Activated CD4-positive, alpha-beta T cell treated with anti-CD3 and anti-CD28 coated beads for 36 hours (primary cell): Measurements from ENCODE around the gene CDK11B. TPM values are rescaled to one million over a fixed set of nuclear protein-coding genes. Genes with fewer than 3 reads are reported as not detected.
"Not testable (repeated sequence)": the region's sequence is repeated elsewhere in the genome, so short reads cannot be mapped to it uniquely, and the experiment has no call there.

Experiments
- ATAC-seq: fragments of 200-7000 bp; cut with Tn5 transposase; one replicate; pipeline ENCODE4 v1.10.0; 2021; ENCODE audit warnings: mild to moderate bottlenecking, moderate library complexity
- CTCF ChIA-PET: fragments of 350-600 bp; sonication (Branson Sonifier 250); formaldehyde crosslinking; loops from one replicate; lab custom pipeline; 2021; ENCODE audit warnings: antibody characterized with exemption; lab: Charles Lee
- POLR2A ChIA-PET: fragments of 350-600 bp; sonication (Branson Sonifier 250); formaldehyde crosslinking; loops from one replicate; lab custom pipeline; 2021; ENCODE audit warnings: antibody characterized with exemption, inconsistent platforms; lab: Charles Lee
- DNase-seq: peaks from one replicate; pipeline ENCODE4 v3.0.0-alpha.2; 2020
- H3K27ac Mint-ChIP-seq: one replicate; pipeline ENCODE4 v1.8.0; 2021; ENCODE audit warnings: mixed read lengths
- H3K27me3 Mint-ChIP-seq: one replicate; pipeline ENCODE4 v1.8.0; 2021; ENCODE audit warnings: mixed read lengths
- H3K36me3 Mint-ChIP-seq: one replicate; pipeline ENCODE4 v1.8.0; 2021; ENCODE audit warnings: low read depth, mixed read lengths
- H3K4me1 Mint-ChIP-seq: one replicate; pipeline ENCODE4 v1.8.0; 2021; ENCODE audit warnings: mixed read lengths
- H3K4me3 Mint-ChIP-seq: one replicate; pipeline ENCODE4 v1.8.0; 2021; ENCODE audit warnings: mild to moderate bottlenecking, moderate library complexity, mixed read lengths
- H3K9me3 Mint-ChIP-seq: one replicate; pipeline ENCODE4 v1.8.0; 2021; ENCODE audit warnings: low read depth, mixed read lengths
- intact Hi-C, 2 experiments: fragments of 100-400 bp; cut with DNase I in 1 of 2; cut with micrococcal nuclease in 1 of 2; formaldehyde crosslinking; loops; one replicate each; pipeline versions ENCODE4 v1.14.2 to v1.15.1; 2022 to 2024; cut with DNase I, micrococcal nuclease
- total RNA-seq, 2 experiments: library from RNA; stranded (reverse); gene quantifications; one replicate each; pipeline ENCODE4 v1.2.3, GENCODE V29; 2021

Gene CDK11B
- total RNA-seq, 2 experiments from 2014 or later, result 36.3 to 38.8 TPM

GRCh38 chr1:1669468-1670440 lies 10.9 kb upstream of the CDK11B start:
- ChIA-PET CTCF (interaction anchor here (0.6 kb wide), 1 partner anchor 8 kb away, joined by 3 read pairs; no protein-coding TSS in a partner anchor), POLR2A (interaction anchor here (0.6 kb wide), 1 partner anchor 7 kb away, joined by 6 read pairs; no protein-coding TSS in a partner anchor)
- intact Hi-C loops, result no loop called here
- ATAC-seq, result no peak
- no peaks in the 10 kb centered on the region for H3K9me3 Mint-ChIP-seq
- no peak overlapping the region for H3K27ac Mint-ChIP-seq
- peaks cover 12% of the 10 kb centered on the region for H3K36me3 Mint-ChIP-seq
- peaks cover 2% of the 10 kb centered on the region for H3K4me1 Mint-ChIP-seq
- no peak for DNase-seq
- H3K27me3 Mint-ChIP-seq, result no peaks in the 10 kb centered on the region
- H3K4me3 Mint-ChIP-seq, result no peak overlapping the region

DNA sequence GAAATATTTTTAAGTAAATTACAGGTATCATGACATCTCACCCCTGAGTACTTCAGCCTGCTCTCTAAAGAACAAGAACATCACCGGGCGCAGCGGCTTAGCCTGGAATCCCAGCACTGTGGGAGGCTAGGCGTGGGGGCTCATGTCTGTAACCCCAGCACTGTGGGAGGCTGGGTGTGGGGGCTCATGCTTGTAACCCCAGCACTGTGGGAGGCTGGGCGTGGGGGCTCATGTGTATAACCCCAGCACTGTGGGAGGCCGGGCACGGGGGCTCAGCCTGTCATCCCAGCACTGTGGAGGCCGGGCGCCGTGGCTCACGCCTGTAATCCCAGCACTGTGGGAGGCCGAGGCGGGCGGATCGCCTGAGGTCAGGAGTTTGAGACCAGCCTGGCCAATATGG lies 7.7 kb upstream of the CDK11B start:
- Mint-ChIP-seq H3K9me3 (no peaks in the 10 kb centered on the region), H3K36me3 (peaks cover 9% of the 10 kb centered on the region), H3K4me1 (no peaks in the 10 kb centered on the region), H3K27me3 (no peaks in the 10 kb centered on the region), H3K4me3 (no peak overlapping the region), H3K27ac (no peak overlapping the region)
- CTCF ChIA-PET, result interaction anchor here (0.8 kb wide), 1 partner anchor 12 kb away, joined by 4 read pairs; no protein-coding TSS in a partner anchor
- no peak for DNase-seq
- ATAC-seq, result no peak
- intact Hi-C loops, result no loop called here
- POLR2A ChIA-PET, result interaction anchor here (1.1 kb wide), 1 partner anchor 15 kb away, joined by 3 read pairs; no protein-coding TSS in a partner anchor

GRCh38 chr1:1665815-1666251 lies 7.0 kb upstream of the CDK11B start:
- peaks cover 4% of the 10 kb centered on the region for H3K36me3 Mint-ChIP-seq
- intact Hi-C loops, result no loop called here
- no peaks in the 10 kb centered on the region for H3K9me3 Mint-ChIP-seq
- POLR2A ChIA-PET, result interaction anchor here (1.1 kb wide), 1 partner anchor 14 kb away, joined by 3 read pairs; no protein-coding TSS in a partner anchor
- ATAC-seq (peak; percentile 57), DNase-seq (peak; percentile 64)
- CTCF ChIA-PET, result interaction anchor here (0.6 to 1.0 kb wide), 4 partner anchors 12 to 89 kb away, joined by 3 to 6 read pairs (median 4); no protein-coding TSS in a partner anchor
- H3K27me3 Mint-ChIP-seq, result no peaks in the 10 kb centered on the region
- H3K4me3 Mint-ChIP-seq, result no peak overlapping the region
- peaks cover 2% of the 10 kb centered on the region for H3K4me1 Mint-ChIP-seq
- no peak overlapping the region for H3K27ac Mint-ChIP-seq

GRCh38 chr1:1664941-1665814 lies 6.4 kb upstream of the CDK11B start:
- Mint-ChIP-seq H3K27ac (no peak overlapping the region), H3K4me3 (no peak overlapping the region), H3K36me3 (peaks cover 4% of the 10 kb centered on the region), H3K9me3 (no peaks in the 10 kb centered on the region), H3K4me1 (peaks cover 2% of the 10 kb centered on the region), H3K27me3 (no peaks in the 10 kb centered on the region)
- POLR2A ChIA-PET, result no interaction called here
- intact Hi-C loops, result no loop called here
- CTCF ChIA-PET, result interaction anchor here (0.5 to 1.0 kb wide), 4 partner anchors 13 to 88 kb away, joined by 3 to 6 read pairs (median 4); no protein-coding TSS in a partner anchor
- DNase-seq, result no peak
- ATAC-seq, result no peak

GRCh38 chr1:1664318-1664717 lies 5.5 kb upstream of the CDK11B start:
- H3K4me1 Mint-ChIP-seq, ATAC-seq, H3K27ac Mint-ChIP-seq, H3K9me3 Mint-ChIP-seq, H3K4me3 Mint-ChIP-seq, CTCF ChIA-PET, POLR2A ChIA-PET, DNase-seq, intact Hi-C loops, H3K27me3 Mint-ChIP-seq, H3K36me3 Mint-ChIP-seq: not testable (repeated sequence)

DNA sequence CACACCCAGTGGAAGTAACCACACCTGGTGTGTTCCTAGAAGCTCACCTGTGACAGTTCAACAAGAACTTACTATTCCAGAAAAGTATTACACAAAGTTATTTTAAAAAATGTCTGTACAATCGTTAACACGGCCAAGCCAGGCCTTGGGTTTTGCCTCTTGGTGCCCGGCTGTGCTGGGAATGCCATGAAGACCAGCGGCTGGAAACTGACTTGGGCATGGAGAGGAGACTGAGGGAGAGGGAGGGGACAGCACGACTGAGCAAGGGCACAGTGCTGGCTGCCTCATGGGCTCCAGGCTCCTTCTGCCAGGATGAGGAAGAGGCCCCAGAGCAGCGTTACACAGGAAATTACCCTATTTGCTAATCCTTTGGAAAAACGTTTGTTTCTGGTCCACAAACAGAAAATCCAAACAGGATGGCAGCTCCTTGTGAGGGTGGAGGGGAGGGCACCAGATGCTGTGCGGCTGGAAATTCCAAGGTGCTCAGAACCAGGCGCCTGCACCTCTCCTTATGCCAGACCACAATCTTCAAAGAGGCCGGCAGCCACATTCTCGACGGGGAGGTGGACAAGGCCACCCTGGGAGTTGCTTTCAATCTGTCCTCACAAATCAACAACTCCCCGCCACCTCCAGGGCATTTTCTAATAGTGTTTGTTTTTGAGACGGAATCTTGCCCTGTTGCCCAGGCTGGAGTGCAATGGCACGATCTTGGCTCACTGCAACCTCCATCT lies 4.2 kb upstream of the CDK11B start:
- H3K27ac Mint-ChIP-seq, H3K4me1 Mint-ChIP-seq, H3K36me3 Mint-ChIP-seq, H3K27me3 Mint-ChIP-seq, CTCF ChIA-PET, intact Hi-C loops, H3K9me3 Mint-ChIP-seq, POLR2A ChIA-PET, ATAC-seq, H3K4me3 Mint-ChIP-seq, DNase-seq: not testable (repeated sequence)

GRCh38 chr1:1662392-1662791 lies 3.6 kb upstream of the CDK11B start:
- DNase-seq, POLR2A ChIA-PET, H3K36me3 Mint-ChIP-seq, H3K4me1 Mint-ChIP-seq, ATAC-seq, H3K9me3 Mint-ChIP-seq, intact Hi-C loops, H3K27ac Mint-ChIP-seq, H3K4me3 Mint-ChIP-seq, CTCF ChIA-PET, H3K27me3 Mint-ChIP-seq: not testable (repeated sequence)

DNA sequence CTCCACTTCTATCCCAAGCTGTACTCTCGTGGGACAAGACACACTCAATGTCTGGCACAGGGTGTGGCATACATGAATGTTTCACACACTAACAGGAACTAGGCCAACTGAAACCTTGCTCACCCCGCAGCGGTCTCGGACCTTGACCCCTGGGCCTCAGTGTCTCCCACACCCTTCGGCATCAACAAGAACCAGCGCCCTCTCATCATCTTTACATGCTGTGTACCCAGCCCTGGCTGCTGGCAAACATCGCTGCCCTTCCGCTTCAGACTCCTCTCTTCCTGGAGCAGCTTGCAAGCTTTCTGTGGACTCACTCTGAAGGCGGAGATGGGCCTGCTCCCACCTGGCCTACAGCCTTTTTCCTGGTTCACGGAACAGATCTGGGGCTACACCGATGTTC lies 10.5 kb downstream of the CDK11B start:
- H3K27ac Mint-ChIP-seq, H3K4me3 Mint-ChIP-seq, DNase-seq, H3K27me3 Mint-ChIP-seq, H3K9me3 Mint-ChIP-seq, POLR2A ChIA-PET, intact Hi-C loops, ATAC-seq, H3K4me1 Mint-ChIP-seq, CTCF ChIA-PET: not testable (repeated sequence)
- peaks cover 45% of the 10 kb centered on the region for H3K36me3 Mint-ChIP-seq

DNA sequence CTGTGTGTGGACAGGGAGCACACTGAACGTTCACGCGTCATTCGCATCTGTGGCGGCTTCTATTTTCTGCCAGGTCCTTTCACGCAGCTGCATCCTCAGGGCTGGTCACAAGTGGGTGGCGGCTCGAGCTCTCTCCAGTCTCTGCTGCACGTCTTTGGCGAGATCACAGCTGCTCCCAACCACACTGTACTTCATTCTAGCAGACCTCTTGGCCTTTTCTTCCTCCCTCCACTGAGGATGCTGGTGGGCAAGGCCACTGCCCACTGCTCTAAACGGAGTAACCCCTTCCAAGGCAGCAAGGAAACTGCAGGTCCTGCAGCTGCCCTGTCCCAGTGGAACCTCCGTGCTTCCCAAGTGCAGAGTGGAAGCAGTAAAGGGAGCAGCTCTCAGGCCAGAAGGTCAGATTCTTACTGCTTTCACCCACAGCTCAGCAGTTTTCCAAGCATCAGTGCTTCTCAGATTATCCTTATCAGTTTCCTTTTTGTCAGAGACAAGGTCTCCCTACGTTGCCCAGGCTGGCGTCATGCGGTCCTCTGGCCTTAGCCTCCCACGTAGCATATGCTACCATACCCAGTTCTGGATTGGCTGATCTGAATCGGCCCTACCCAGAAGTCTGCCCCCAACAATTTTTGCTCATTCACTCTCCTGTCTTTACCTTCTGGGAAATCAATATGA lies 11.1 kb downstream of the CDK11B start:
- CTCF ChIA-PET, DNase-seq, H3K9me3 Mint-ChIP-seq, ATAC-seq, intact Hi-C loops, POLR2A ChIA-PET, H3K4me3 Mint-ChIP-seq, H3K4me1 Mint-ChIP-seq, H3K27me3 Mint-ChIP-seq: not testable (repeated sequence)
- Mint-ChIP-seq H3K36me3 (peaks cover 43% of the 10 kb centered on the region), H3K27ac (peak overlapping the region; percentile 13)

- DNase-seq, ATAC-seq, H3K4me1 Mint-ChIP-seq, H3K4me3 Mint-ChIP-seq, POLR2A ChIA-PET, CTCF ChIA-PET, intact Hi-C loops, H3K9me3 Mint-ChIP-seq, H3K27me3 Mint-ChIP-seq, H3K27ac Mint-ChIP-seq: not testable (repeated sequence)
- H3K36me3 Mint-ChIP-seq, result peaks cover 32% of the 10 kb centered on the region
Observed at GRCh38 chr1:1646326-1646725, 12.5 kb downstream of the CDK11B start.
